NCI-H2196 treated with DMSO at 0.1 percent for 48 hours (cell line): ENCODE results near the gene FAAP100.

Source experiments
- DNase-seq: peaks from one replicate; lab custom pipeline; 2025; ENCODE audit not compliant: unreplicated experiment; lab: John Stamatoyannopoulos, UW

Gene FAAP100

GRCh38 chr17:81491761-81492160 lies 60.4 kb downstream of the FAAP100 start:
- no peak for DNase-seq

GRCh38 chr17:81491181-81491581 lies 61.0 kb downstream of the FAAP100 start:
- no peak for DNase-seq

GRCh38 chr17:81489998-81490992 lies 61.9 kb downstream of the FAAP100 start:
- no peak for DNase-seq
